ENCODE results near the gene LAPTM5.

- TF ChIP-seq POLR2A (IDR thresholded peaks at IDR 0.05) (no peak), CTCF (IDR thresholded peaks at IDR 0.05) (no peak)
Observed at GRCh38 chr1:30742300-30742962, 15.1 kb downstream of the LAPTM5 start.
